Progenitor cell of endocrine pancreas (in vitro differentiated cells): ENCODE measurements around the gene USP10. TPM values are rescaled to one million over a fixed set of nuclear protein-coding genes. Genes with fewer than 3 reads are reported as not detected.

Experiments
- DNase-seq: peaks from one replicate; pipeline ENCODE4 v3.0.0; 2021; ENCODE audit warnings: low spot score; ENCODE audit not compliant: unreplicated experiment
- H3K27ac Mint-ChIP-seq: 2 replicates; pipeline ENCODE4 v1.8.0; 2021; ENCODE audit warnings: mild to moderate bottlenecking, moderate library complexity, mixed read lengths
- H3K27me3 Mint-ChIP-seq: 2 replicates; pipeline ENCODE4 v1.8.0; 2021; ENCODE audit warnings: mixed read lengths
- H3K36me3 Mint-ChIP-seq: 2 replicates; pipeline ENCODE4 v1.8.0; 2022; ENCODE audit warnings: mixed read lengths; ENCODE audit not compliant: insufficient read depth
- H3K4me1 Mint-ChIP-seq: 2 replicates; pipeline ENCODE4 v1.8.0; 2021; ENCODE audit warnings: low read depth, mixed read lengths
- H3K4me3 Mint-ChIP-seq: 2 replicates; pipeline ENCODE4 v1.8.0; 2021; ENCODE audit warnings: low read depth, mild to moderate bottlenecking, moderate library complexity, mixed read lengths
- H3K9me3 Mint-ChIP-seq: 2 replicates; pipeline ENCODE4 v1.8.0; 2021; ENCODE audit warnings: low read depth, mixed read lengths
- total RNA-seq: library from RNA; stranded (reverse); gene quantifications from 2 replicates; pipeline ENCODE4 v1.2.1, GENCODE V29; 2021
- TF ChIP-seq, protein P1 (sequence below): fragments of 200-600 bp; sonication (generic); IDR thresholded peaks from one replicate; pipeline ENCODE4 v1.5.0; 2021; ENCODE audit warnings: antibody characterized with exemption, mild to moderate bottlenecking; ENCODE audit not compliant: unreplicated experiment

USP10 gene
- total RNA-seq, 1 donor from 2014 or later = 139 TPM

- peaks cover 8% of the 10 kb centered on the region for H3K9me3 Mint-ChIP-seq
- TF ChIP-seq, protein P1, sequence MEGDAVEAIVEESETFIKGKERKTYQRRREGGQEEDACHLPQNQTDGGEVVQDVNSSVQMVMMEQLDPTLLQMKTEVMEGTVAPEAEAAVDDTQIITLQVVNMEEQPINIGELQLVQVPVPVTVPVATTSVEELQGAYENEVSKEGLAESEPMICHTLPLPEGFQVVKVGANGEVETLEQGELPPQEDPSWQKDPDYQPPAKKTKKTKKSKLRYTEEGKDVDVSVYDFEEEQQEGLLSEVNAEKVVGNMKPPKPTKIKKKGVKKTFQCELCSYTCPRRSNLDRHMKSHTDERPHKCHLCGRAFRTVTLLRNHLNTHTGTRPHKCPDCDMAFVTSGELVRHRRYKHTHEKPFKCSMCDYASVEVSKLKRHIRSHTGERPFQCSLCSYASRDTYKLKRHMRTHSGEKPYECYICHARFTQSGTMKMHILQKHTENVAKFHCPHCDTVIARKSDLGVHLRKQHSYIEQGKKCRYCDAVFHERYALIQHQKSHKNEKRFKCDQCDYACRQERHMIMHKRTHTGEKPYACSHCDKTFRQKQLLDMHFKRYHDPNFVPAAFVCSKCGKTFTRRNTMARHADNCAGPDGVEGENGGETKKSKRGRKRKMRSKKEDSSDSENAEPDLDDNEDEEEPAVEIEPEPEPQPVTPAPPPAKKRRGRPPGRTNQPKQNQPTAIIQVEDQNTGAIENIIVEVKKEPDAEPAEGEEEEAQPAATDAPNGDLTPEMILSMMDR = no peak
- H3K27ac Mint-ChIP-seq = no peak overlapping the region
- no peak overlapping the region for H3K4me3 Mint-ChIP-seq
- no peaks in the 10 kb centered on the region for H3K4me1 Mint-ChIP-seq
- no peaks in the 10 kb centered on the region for H3K36me3 Mint-ChIP-seq
- DNase-seq = no peak
- H3K27me3 Mint-ChIP-seq = no peaks in the 10 kb centered on the region
Observed at GRCh38 chr16:84800158-84800978, 100.6 kb downstream of the USP10 start.

DNA sequence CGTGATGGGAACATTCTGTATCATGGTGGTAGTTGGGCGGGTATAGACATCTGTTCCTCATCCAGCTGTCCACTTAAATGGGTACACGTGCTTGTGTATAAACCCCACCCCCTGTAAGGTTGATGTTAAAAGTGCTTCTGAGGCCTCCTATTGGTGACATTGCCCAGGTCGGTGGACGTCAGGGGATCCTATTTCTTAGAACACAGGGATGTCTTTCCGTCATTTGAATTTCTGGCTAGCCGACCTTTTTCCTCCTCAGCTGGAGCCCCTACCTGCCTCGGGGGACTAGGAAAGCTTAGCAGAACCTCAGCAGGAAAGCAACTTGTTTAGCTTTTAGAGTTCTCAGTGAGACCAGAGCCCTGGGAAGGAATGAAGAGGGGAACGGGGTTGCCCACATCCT is 103.3 kb downstream of the USP10 start:
- TF ChIP-seq, protein P1 = no peak
- Mint-ChIP-seq H3K36me3 (no peaks in the 10 kb centered on the region), H3K4me3 (no peak overlapping the region), H3K27ac (no peak overlapping the region), H3K27me3 (no peaks in the 10 kb centered on the region), H3K4me1 (no peaks in the 10 kb centered on the region), H3K9me3 (peaks cover 5% of the 10 kb centered on the region)
- DNase-seq = no peak

DNA sequence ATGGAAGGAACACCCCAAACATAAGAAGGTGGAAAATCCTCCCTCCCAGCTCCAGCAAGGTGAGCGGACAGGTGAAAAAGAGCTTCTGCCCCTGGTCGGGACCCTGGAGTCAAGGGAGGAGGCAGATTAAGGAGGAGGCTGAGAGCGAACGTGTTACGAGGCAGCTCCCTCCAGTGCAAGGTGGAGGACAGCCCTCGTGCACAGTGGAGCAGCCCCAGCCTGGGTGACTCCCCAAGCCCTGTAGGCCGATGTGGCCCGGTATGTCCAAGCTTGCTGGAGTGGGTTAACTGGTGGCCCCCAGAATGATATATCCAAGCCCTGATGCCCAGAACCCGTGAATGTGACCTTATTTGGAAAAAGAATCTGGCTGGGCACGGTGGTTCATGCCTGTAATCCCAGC is 104.5 kb downstream of the USP10 start:
- Mint-ChIP-seq H3K36me3 (no peaks in the 10 kb centered on the region), H3K4me3 (no peak overlapping the region), H3K27ac (no peak overlapping the region), H3K4me1 (no peaks in the 10 kb centered on the region), H3K27me3 (no peaks in the 10 kb centered on the region), H3K9me3 (peaks cover 5% of the 10 kb centered on the region)
- TF ChIP-seq, protein P1 = no peak
- no peak for DNase-seq

GRCh38 chr16:84806256-84806889 is 106.6 kb downstream of the USP10 start:
- Mint-ChIP-seq H3K9me3 (no peaks in the 10 kb centered on the region), H3K4me3 (no peak overlapping the region), H3K27ac (no peak overlapping the region), H3K4me1 (no peaks in the 10 kb centered on the region), H3K27me3 (peaks cover 3% of the 10 kb centered on the region), H3K36me3 (no peaks in the 10 kb centered on the region)
- TF ChIP-seq, protein P1 = no peak
- no peak for DNase-seq

DNA sequence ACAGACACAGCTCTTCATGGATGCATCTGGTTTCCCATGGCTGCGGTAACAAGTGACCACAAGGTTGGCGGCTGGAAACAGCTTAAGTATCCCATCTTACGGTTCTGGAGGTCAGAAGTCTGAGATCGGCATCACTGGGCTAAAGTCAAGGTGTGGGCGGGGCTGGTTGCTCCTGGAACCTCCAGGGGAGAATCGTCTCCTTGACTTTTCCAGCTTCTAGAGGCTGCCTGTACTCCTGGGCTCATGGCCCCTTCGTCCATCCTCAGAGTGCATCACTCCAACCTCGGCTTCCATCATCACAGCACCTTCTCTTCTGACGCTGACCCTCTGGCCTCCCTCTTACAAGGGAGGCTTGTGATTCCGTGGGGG is 107.1 kb downstream of the USP10 start:
- TF ChIP-seq, protein P1 = no peak
- Mint-ChIP-seq H3K27me3 (peaks cover 8% of the 10 kb centered on the region), H3K4me3 (no peak overlapping the region), H3K9me3 (no peaks in the 10 kb centered on the region), H3K4me1 (no peaks in the 10 kb centered on the region), H3K36me3 (no peaks in the 10 kb centered on the region), H3K27ac (no peak overlapping the region)
- DNase-seq = no peak
